ENCODE data around the gene SLA2.
"Not testable (repeated sequence)": the region's sequence is repeated elsewhere in the genome, so short reads cannot be mapped to it uniquely, and the experiment has no call there.

The SLA2 gene

DNA sequence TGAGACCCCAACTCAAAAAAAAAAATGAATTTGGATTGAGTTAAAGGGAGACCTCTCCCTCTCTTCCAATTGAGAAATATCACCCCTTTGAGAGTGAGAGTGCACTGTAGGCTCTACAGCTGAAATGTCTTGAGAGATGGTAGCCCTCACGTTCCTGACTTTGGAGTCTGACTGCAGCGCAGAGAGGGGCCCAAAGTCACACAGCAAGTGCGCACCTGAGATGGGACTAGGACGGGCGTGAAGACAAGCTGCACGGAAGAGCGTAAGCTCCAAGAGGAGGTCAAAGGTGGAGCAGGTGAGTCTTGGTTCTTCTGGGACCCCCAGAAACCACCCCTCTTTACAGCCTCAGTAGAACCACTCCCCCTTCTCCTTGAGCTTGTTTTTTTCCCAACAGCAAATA is 643 bp downstream of the SLA2 start:
- no peak for TF ChIP-seq CTCF (IDR thresholded peaks at IDR 0.05)
- no peak overlapping the region for H3K27ac ChIP-seq
- DNase-seq (ENCODE audit: low spot score): no peak
- H3K4me3 ChIP-seq: no peak overlapping the region

DNA sequence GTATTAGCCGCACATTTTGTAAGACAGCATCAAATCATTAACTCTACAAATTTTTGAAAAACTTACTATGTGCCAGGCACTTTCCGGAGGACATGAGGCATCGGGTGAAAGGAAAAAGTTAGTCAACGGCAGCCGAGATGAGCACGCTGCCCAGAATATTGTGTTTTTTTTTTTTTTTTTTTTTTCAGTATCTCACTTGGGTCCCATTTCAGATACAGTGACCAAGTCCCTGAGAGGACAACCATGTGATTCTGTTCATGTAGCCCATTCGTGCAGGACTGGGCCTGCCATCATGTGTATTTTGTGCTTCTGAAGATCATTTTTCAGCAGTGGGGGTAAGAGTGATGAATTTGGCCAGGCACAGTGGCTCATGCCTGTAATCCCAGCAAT is 1.3 kb downstream of the SLA2 start:
- H3K4me3 ChIP-seq: no peak overlapping the region
- H3K27ac ChIP-seq: no peak overlapping the region
- no peak for DNase-seq (ENCODE audit: low spot score)
- TF ChIP-seq CTCF (IDR thresholded peaks at IDR 0.05): no peak

DNA sequence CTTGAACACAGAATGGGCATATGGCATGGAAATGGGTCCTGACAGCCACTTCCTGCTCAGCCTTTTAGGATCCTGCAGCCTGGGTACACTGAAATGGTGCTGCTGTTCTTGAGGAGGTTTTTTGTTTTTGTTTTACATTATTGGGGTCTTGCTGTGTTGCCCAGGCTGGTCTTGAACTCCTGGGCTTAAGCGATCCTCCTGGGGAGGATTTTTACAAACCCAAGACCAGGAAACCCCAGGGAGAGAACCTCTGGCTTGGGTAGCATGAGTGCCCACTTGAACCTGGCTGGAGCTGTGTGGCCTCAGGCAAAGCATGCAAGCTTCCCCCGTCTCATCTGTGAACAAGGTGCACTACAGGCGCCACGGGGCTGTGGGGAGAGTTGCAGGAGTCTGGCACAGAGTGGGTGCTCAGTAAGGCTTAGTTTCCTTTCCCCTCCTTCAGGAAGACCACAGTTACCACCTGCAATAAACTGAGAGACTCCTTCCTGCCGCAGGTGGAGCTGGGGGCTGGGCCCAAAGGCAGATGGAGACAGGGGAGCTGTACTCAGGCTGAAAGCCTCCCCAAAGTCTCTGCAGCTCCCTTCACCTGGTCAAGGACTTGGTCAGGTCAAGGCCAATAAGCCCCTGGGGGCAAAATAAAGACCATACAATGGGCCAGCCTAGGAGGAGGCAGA is 1.8 kb downstream of the SLA2 start:
- no peak for DNase-seq (ENCODE audit: low spot score)
- H3K4me3 ChIP-seq: no peak overlapping the region
- TF ChIP-seq CTCF (IDR thresholded peaks at IDR 0.05): no peak
- no peak overlapping the region for H3K27ac ChIP-seq

DNA sequence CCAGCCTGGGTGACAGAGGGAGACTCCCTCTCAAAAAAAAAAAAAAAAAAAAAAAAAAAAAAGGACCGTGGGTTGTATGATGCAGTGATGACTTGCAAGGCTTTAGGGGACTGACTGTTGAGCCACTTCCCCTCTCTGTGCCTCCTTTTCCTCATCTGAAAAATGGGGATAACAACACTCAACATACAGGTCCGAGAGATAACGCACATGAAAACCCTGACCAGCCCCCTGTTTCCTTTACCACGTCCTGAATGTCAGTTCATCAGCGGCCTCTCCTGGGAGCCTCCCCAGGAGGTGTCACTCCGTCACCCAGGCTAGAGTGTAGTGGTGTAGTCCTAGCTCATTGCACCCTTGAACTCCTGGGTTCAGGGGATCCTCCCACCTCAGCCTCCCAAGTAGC is 3.9 kb downstream of the SLA2 start:
- H3K27ac ChIP-seq: no peak overlapping the region
- no peak for DNase-seq (ENCODE audit: low spot score)
- TF ChIP-seq CTCF (IDR thresholded peaks at IDR 0.05): no peak
- H3K4me3 ChIP-seq: no peak overlapping the region

- TF ChIP-seq CTCF (IDR thresholded peaks at IDR 0.05): no peak
Observed at GRCh38 chr20:36641506-36641843, 4.5 kb downstream of the SLA2 start.

GRCh38 chr20:36638876-36639400 is 7.1 kb downstream of the SLA2 start:
- DNase-seq (ENCODE audit: low spot score); H3K27ac ChIP-seq; H3K4me3 ChIP-seq: not testable (repeated sequence)

More at GRCh38 chr20:36641506-36641843, 4.5 kb downstream of the SLA2 start:
- H3K4me3 ChIP-seq: no peak overlapping the region
- no peak overlapping the region for H3K27ac ChIP-seq
- no peak for DNase-seq (ENCODE audit: low spot score)

GRCh38 chr20:36634342-36634741 is 11.7 kb downstream of the SLA2 start:
- DNase-seq (ENCODE audit: low spot score): no peak
- Histone ChIP-seq H3K27ac (no peak overlapping the region), H3K4me3 (no peak overlapping the region)
- TF ChIP-seq CTCF (IDR thresholded peaks at IDR 0.05): no peak

Data from coronary artery (tissue), 2 donors.